ENCODE data around the gene CEP68. TPM values are rescaled to one million over a fixed set of nuclear protein-coding genes. Genes with fewer than 3 reads are reported as not detected.

Gene CEP68
- polyA plus RNA-seq, 1 of the 3 experiments (the other 2 are of a cell fraction), result 6.2 TPM

DNA sequence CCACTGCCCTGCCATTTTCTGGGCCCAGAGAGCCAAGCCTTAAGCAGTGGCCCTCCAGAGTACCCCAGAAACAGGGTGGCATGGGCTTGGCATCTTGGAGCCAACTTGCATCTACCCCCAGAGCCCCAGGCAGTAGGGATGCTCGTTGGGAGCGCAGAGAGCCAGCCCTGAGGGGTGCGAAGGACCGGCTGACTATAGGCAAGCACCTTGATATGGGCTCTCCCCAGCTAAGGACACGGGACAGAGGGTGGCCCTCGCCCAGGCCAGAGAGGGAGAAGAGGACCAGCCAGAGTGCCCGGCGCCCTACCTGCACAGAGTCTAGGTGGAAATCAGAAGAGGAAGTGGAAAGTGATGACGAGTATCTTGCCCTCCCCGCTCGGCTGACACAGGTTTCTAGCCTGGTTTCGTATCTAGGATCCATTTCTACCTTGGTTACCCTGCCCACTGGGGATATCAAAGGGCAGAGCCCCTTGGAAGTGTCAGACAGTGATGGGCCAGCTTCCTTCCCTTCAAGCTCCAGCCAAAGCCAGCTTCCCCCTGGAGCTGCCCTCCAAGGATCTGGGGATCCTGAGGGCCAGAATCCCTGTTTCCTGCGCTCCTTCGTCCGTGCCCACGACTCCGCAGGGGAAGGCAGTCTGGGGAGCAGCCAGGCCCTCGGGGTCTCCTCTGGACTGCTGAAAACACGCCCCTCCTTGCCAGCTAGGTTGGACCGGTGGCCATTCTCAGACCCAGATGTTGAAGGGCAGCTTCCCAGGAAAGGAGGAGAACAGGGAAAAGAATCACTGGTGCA lies 16.2 kb downstream of the CEP68 start:
- DNase-seq, result no peak
- 84% methylated on average over 9 of the region's 20 CpGs for WGBS (ENCODE audit: low lambda C conversion rate)
- peaks cover 3% of the 10 kb centered on the region for H4K20me1 ChIP-seq (ENCODE audit: insufficient read depth)
- H2AFZ ChIP-seq (ENCODE audit: low read depth), result no peak overlapping the region
- ChIA-PET POLR2A (no interaction called here), CTCF (interaction anchor here (0.6 to 2.1 kb wide), 5 partner anchors 9 to 124 kb away, joined by 3 to 7 read pairs (median 3); partner anchors contain the start of gene CEP68)
- peaks cover 29% of the 10 kb centered on the region in 2 experiments; a peak in 3 of 4 replicates for H3K4me1 ChIP-seq (ENCODE audit: control insufficient read depth in 1 of 2, insufficient read depth in 2 of 2, low read depth in 1 of 2, low read length in 1 of 2)
- H3K4me2 ChIP-seq, result no peak overlapping the region
- no peaks in the 10 kb centered on the region for H3K9me3 ChIP-seq
- TF ChIP-seq MEF2A (IDR thresholded peaks at IDR 0.05; ENCODE audit: borderline replicate concordance, low read depth), result no peak
- TF ChIP-seq SMC3 (IDR thresholded peaks at IDR 0.05; ENCODE audit: low read depth, low read length), result no peak
- no peak for TF ChIP-seq SIN3A (IDR thresholded peaks at IDR 0.05; ENCODE audit: borderline replicate concordance, low read depth, low read length)
- peak; percentile 7; the same call in 1 of the 2 replicates for TF ChIP-seq POLR2AphosphoS5 (IDR thresholded peaks at IDR 0.05; ENCODE audit: low read depth, low read length)
- H3F3A ChIP-seq (replicated peaks; ENCODE audit: insufficient read depth), result peaks cover 23% of the 10 kb centered on the region
- no peaks in the 10 kb centered on the region for H3K27me3 ChIP-seq (ENCODE audit: insufficient read depth)
- no peak overlapping the region for H3K27ac ChIP-seq (ENCODE audit: low read depth in 2 of 2, low read length in 1 of 2)
- H3K79me2 ChIP-seq (ENCODE audit: insufficient read depth), result peaks cover 30% of the 10 kb centered on the region
- no peak overlapping the region for H3K4me3 ChIP-seq (ENCODE audit: low read depth in 2 of 2, low read length in 1 of 2)
- peaks cover 48 to 59% of the 10 kb centered on the region in 2 experiments for H3K36me3 ChIP-seq (replicated peaks in 1 of 2; ENCODE audit: control insufficient read depth in 1 of 2, insufficient read depth in 2 of 2, low read length in 1 of 2)
- H3K9me2 ChIP-seq, result no peaks in the 10 kb centered on the region
- H3K9ac ChIP-seq, result no peak overlapping the region

DNA sequence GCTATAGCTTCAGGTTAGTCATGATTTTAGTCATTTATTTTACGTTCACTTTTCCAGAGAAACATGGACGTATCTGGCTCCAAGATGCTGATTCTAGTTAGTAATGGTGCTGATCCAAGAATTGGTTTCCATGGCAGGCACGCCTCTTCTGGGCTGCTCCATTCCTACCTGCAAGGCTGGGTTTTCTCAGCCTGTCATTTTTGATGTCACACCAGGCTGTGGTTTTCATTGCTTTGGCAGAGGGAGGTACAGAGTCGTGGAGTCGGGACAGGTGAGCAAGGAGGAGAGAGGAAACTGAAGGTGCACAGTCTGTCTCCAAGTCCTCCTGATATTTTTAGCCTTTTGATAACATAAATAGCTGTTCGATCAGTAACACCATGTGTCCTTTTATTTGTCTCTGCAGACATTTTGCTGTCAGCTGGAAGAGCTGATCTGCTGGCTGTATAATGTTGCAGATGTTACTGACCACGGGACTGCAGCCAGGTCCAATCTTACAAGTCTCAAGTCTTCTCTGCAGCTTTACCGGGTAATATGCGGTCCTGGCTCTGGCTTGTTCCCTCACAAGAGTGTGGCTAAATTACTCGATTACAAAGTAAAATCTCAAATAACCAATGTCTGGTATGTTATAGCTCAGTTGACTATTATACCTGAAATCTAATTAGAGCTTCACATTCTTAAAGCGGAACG lies 17.8 kb downstream of the CEP68 start:
- 93% methylated on average over 12 of the region's 12 CpGs for WGBS (ENCODE audit: low lambda C conversion rate)
- peaks cover 3% of the 10 kb centered on the region for H4K20me1 ChIP-seq (ENCODE audit: insufficient read depth)

More for the DNA sequence above, 17.8 kb downstream of the CEP68 start:
- no peaks in the 10 kb centered on the region for H3K9me2 ChIP-seq
- peaks cover 63 to 72% of the 10 kb centered on the region in 2 experiments for H3K36me3 ChIP-seq (replicated peaks in 1 of 2; ENCODE audit: control insufficient read depth in 1 of 2, insufficient read depth in 2 of 2, low read length in 1 of 2)
- CTCF ChIA-PET, result interaction anchor here (1.0 to 1.1 kb wide), 2 partner anchors 18 to 34 kb away, joined by 3 to 4 read pairs; partner anchors contain the start of gene CEP68
- H3K27me3 ChIP-seq (ENCODE audit: insufficient read depth), result no peaks in the 10 kb centered on the region
- no peak overlapping the region for H2AFZ ChIP-seq (ENCODE audit: low read depth)
- no peak overlapping the region for H3K9ac ChIP-seq
- POLR2A ChIA-PET, result no interaction called here
- peaks cover 23% of the 10 kb centered on the region for H3F3A ChIP-seq (replicated peaks; ENCODE audit: insufficient read depth)
- no peak overlapping the region for H3K27ac ChIP-seq (ENCODE audit: low read depth in 2 of 2, low read length in 1 of 2)
- H3K4me2 ChIP-seq, result no peak overlapping the region
- DNase-seq, result no peak
- no peaks in the 10 kb centered on the region for H3K9me3 ChIP-seq
- H3K79me2 ChIP-seq (ENCODE audit: insufficient read depth), result peaks cover 15% of the 10 kb centered on the region; the same call in 1 of the 2 replicates
- TF ChIP-seq YY1 (IDR thresholded peaks at IDR 0.05; ENCODE audit: low read depth) (no peak), NFIC (IDR thresholded peaks at IDR 0.05; ENCODE audit: borderline replicate concordance) (no peak), MXI1 (IDR thresholded peaks at IDR 0.05; ENCODE audit: low read depth, low read length) (no peak), GABPA (IDR thresholded peaks at IDR 0.05; ENCODE audit: low read depth) (no peak), FOSL2 (IDR thresholded peaks at IDR 0.05; ENCODE audit: borderline replicate concordance, low read depth) (no peak), CHD2 (IDR thresholded peaks at IDR 0.05; ENCODE audit: low read length, partially characterized antibody) (no peak), JUND (IDR thresholded peaks at IDR 0.05) (no peak), RFX5 (IDR thresholded peaks at IDR 0.05; ENCODE audit: low read length) (no peak), TEAD4 (IDR thresholded peaks at IDR 0.05; ENCODE audit: borderline replicate concordance, insufficient read depth) (no peak), FOXM1 (IDR thresholded peaks at IDR 0.05; ENCODE audit: low read depth) (no peak), TAF1 (IDR thresholded peaks at IDR 0.05; ENCODE audit: borderline replicate concordance, low read depth, low read length) (no peak)
- TF ChIP-seq, protein P1, sequence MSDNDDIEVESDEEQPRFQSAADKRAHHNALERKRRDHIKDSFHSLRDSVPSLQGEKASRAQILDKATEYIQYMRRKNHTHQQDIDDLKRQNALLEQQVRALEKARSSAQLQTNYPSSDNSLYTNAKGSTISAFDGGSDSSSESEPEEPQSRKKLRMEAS (IDR thresholded peaks at IDR 0.05; ENCODE audit: low read depth), result no peak
- TF ChIP-seq, protein P2, sequence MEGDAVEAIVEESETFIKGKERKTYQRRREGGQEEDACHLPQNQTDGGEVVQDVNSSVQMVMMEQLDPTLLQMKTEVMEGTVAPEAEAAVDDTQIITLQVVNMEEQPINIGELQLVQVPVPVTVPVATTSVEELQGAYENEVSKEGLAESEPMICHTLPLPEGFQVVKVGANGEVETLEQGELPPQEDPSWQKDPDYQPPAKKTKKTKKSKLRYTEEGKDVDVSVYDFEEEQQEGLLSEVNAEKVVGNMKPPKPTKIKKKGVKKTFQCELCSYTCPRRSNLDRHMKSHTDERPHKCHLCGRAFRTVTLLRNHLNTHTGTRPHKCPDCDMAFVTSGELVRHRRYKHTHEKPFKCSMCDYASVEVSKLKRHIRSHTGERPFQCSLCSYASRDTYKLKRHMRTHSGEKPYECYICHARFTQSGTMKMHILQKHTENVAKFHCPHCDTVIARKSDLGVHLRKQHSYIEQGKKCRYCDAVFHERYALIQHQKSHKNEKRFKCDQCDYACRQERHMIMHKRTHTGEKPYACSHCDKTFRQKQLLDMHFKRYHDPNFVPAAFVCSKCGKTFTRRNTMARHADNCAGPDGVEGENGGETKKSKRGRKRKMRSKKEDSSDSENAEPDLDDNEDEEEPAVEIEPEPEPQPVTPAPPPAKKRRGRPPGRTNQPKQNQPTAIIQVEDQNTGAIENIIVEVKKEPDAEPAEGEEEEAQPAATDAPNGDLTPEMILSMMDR (IDR thresholded peaks at IDR 0.05), result no peak
- TF ChIP-seq, protein P3, sequence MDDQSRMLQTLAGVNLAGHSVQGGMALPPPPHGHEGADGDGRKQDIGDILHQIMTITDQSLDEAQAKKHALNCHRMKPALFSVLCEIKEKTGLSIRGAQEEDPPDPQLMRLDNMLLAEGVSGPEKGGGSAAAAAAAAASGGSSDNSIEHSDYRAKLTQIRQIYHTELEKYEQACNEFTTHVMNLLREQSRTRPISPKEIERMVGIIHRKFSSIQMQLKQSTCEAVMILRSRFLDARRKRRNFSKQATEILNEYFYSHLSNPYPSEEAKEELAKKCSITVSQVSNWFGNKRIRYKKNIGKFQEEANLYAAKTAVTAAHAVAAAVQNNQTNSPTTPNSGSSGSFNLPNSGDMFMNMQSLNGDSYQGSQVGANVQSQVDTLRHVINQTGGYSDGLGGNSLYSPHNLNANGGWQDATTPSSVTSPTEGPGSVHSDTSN (IDR thresholded peaks at IDR 0.05), result no peak
- TF ChIP-seq, protein P4, sequence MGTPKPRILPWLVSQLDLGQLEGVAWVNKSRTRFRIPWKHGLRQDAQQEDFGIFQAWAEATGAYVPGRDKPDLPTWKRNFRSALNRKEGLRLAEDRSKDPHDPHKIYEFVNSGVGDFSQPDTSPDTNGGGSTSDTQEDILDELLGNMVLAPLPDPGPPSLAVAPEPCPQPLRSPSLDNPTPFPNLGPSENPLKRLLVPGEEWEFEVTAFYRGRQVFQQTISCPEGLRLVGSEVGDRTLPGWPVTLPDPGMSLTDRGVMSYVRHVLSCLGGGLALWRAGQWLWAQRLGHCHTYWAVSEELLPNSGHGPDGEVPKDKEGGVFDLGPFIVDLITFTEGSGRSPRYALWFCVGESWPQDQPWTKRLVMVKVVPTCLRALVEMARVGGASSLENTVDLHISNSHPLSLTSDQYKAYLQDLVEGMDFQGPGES (IDR thresholded peaks at IDR 0.05; ENCODE audit: low read depth, low read length), result no peak
- no peak overlapping the region for H3K4me3 ChIP-seq (ENCODE audit: low read depth in 2 of 2, low read length in 1 of 2)
- peaks cover 21 to 25% of the 10 kb centered on the region in 2 experiments; a peak in 3 of 4 replicates for H3K4me1 ChIP-seq (ENCODE audit: control insufficient read depth in 1 of 2, insufficient read depth in 2 of 2, low read depth in 1 of 2, low read length in 1 of 2)
